Cardiac atrium fibroblast (primary cell): ENCODE measurements around the gene SIGLEC8. TPM values are rescaled to one million over a fixed set of nuclear protein-coding genes. Genes with fewer than 3 reads are reported as not detected.

Experiments used
- total RNA-seq: library from RNA; depleted of rRNA; stranded (reverse); fragments of >200 nt; gene quantifications from 2 replicates; pipeline ENCODE4 v1.2.3, GENCODE V29; 2015

SIGLEC8 gene
- total RNA-seq = not detected in 2 replicates

GRCh38 chr19:51458051-51458645 lies at the start of gene SIGLEC8:
SIGLEC8 (minus strand) TSS chr19:51458454; CDS start chr19:51458387, 67 bp downstream.

GRCh38 chr19:51501594-51502263 lies 43.5 kb upstream of the SIGLEC8 start, which contains the start of gene SIGLEC12:
SIGLEC12 (minus strand) TSS chr19:51501800; CDS start chr19:51501733, 67 bp downstream.

GRCh38 chr19:51478381-51479234 lies 20.4 kb upstream of the SIGLEC8 start, which contains the start of gene CEACAM18:
CEACAM18 (plus strand) TSS chr19:51478539.

GRCh38 chr19:51417107-51417809 lies 41.0 kb downstream of the SIGLEC8 start, which contains the start of gene SIGLEC10:
SIGLEC10 (minus strand) TSS chr19:51417642; CDS start chr19:51417581, 61 bp downstream.

Other genes with a start within 250 kb of the SIGLEC8 start
- not detected in 2 replicates for gene CD33, start 233.4 kb downstream of the SIGLEC8 start, total RNA-seq
- not detected in 2 replicates for gene SIGLECL1, start 207.4 kb downstream of the SIGLEC8 start, total RNA-seq
- gene IGLON5, start 146.8 kb downstream of the SIGLEC8 start, total RNA-seq = 0.32 and 0.90 TPM in 2 replicates
- gene VSIG10L, start 116.3 kb downstream of the SIGLEC8 start, total RNA-seq = 0.18 and 0.49 TPM in 2 replicates
- gene ETFB, start 92.1 kb downstream of the SIGLEC8 start, total RNA-seq = 153 and 165 TPM in 2 replicates
- not detected in 2 replicates for gene CLDND2, start 89.5 kb downstream of the SIGLEC8 start, total RNA-seq
- gene NKG7, start 85.8 kb downstream of the SIGLEC8 start, total RNA-seq = not detected in 2 replicates
- gene LIM2, start 70.5 kb downstream of the SIGLEC8 start, total RNA-seq = not detected in 2 replicates
- not detected in 2 replicates for gene C19orf84, start 67.9 kb downstream of the SIGLEC8 start, total RNA-seq
- not detected in 2 replicates for gene SIGLEC10, start 40.8 kb downstream of the SIGLEC8 start, total RNA-seq
- gene CEACAM18, start 20.1 kb upstream of the SIGLEC8 start, total RNA-seq = not detected in 2 replicates
- gene SIGLEC12, start 43.3 kb upstream of the SIGLEC8 start, total RNA-seq = not detected in 2 replicates
- 0.36 TPM in 1 of 2 replicates, not detected in the other for gene SIGLEC6, start 73.2 kb upstream of the SIGLEC8 start, total RNA-seq
- 3.6 and 10.7 TPM in 2 replicates for gene ZNF175, start 112.8 kb upstream of the SIGLEC8 start, total RNA-seq
- not detected in 2 replicates for gene SIGLEC5, start 171.9 kb upstream of the SIGLEC8 start, total RNA-seq
- not detected in 2 replicates for gene SIGLEC14, start 188.4 kb upstream of the SIGLEC8 start, total RNA-seq
- 9.7 and 12.3 TPM in 2 replicates for gene SPACA6, start 234.9 kb upstream of the SIGLEC8 start, total RNA-seq